ENCODE data around the gene SLC7A7. TPM values are rescaled to one million over a fixed set of nuclear protein-coding genes. Genes with fewer than 3 reads are reported as not detected.
"Not testable (repeated sequence)": the region's sequence is repeated elsewhere in the genome, so short reads cannot be mapped to it uniquely, and the experiment has no call there.

The SLC7A7 gene
- total RNA-seq, 1 experiment from 2014 or later = 7.7 TPM

DNA sequence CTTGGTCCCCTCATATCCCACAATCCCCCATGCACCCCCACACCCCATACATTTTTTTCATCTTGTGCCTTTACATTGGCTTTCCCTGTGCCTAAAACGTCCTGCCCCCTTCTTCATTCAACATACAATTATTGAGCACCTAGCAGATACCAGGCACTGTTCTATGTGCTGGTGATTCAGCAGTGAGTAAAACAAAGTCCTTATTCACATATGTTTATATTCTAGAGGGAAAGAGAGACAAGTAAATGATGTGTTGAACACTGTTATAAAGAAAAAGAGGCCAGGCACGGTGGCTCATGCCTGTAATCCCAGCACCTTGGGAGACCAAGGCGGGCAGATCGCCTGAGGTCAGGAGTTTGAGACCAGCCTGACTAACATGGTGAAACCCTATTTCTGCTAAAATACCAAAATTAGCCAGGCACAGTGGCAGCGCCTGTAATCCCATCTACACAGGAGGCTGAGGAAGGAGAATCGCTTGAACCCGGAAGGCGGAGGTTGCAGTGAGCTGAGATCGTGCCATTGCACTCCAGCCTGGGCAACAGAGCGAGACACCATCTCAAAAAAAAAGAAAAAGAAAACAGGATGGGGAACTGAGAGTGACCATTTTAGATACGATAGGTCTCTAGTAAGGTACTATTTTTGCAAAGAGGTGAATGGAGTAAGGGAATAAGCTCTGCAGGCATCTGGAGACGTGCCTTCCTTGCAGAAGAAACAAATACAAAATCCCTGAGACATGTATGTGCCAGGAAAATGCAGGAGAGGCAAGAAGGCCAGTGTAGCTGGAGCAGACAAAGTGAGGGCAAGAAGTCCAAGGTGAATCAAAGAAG, 12.2 kb downstream of the SLC7A7 start:
- DNase-seq (ENCODE audit: low read depth) = no peak
- in situ Hi-C loops (cut with HindIII; ENCODE audit: low pct_unique_long_range_greater_than_20kb, low sequenced_read_pairs) = no loop called here

DNA sequence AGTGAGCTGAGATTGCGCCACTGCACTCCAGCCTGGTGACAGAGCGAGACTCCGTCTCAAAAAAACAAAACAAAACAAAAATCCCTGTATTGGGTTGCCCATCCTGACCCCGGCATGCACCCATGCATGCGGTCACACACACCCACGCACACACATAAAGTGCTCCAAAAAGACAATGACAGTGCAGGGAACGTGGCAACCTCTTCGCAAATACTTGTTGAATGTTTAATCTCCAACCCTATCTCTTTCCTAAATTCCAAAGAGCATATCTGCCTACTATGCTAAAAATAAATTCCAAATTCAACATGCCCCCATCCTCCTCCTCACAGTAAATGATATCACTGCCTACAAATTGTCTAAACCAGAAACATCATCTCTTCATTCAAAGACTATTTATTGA, 13.5 kb downstream of the SLC7A7 start:
- in situ Hi-C loops (cut with HindIII; ENCODE audit: low pct_unique_long_range_greater_than_20kb, low sequenced_read_pairs) = no loop called here
- DNase-seq (ENCODE audit: low read depth) = no peak

DNA sequence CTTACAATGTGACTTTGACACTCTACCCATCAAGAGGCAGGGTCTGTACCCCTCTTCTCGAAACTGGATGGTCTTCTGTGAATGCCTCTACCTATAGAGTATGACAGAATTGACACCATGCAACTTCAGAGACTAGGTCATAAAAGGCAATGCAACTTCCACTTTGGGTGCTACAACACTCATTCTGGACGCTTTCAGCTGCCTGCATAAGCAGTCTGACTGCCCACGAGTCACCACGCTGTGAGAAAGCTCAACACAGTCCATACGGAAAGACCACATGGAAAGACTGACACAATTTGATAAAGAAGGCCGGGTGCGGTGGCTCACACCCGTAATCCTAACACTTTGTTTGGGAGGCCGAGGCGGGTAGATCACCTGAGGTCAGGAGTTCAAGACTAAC, 14.9 kb downstream of the SLC7A7 start:
- DNase-seq (ENCODE audit: low read depth) = no peak
- in situ Hi-C loops (cut with HindIII; ENCODE audit: low pct_unique_long_range_greater_than_20kb, low sequenced_read_pairs) = no loop called here

DNA sequence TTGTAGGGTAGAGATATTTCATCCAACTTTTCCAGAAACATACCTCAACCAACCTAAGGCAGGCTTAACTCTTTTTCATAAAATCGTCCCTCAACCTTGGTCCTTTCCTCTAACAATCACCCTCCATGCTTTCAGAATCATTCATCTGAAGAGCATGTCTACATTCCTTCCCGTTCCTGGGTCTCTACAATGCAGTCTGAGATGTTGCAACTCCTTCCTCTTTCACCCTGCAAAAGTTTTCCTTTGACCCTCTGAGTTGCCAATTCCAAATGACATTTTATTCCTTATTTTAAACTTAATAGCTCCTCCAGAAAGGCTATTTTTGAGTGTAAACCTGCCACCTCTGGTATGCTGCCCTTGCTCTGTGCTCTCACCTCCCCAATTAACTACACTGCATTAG, 16.7 kb downstream of the SLC7A7 start:
- in situ Hi-C loops (cut with HindIII; ENCODE audit: low pct_unique_long_range_greater_than_20kb, low sequenced_read_pairs) = no loop called here

DNA sequence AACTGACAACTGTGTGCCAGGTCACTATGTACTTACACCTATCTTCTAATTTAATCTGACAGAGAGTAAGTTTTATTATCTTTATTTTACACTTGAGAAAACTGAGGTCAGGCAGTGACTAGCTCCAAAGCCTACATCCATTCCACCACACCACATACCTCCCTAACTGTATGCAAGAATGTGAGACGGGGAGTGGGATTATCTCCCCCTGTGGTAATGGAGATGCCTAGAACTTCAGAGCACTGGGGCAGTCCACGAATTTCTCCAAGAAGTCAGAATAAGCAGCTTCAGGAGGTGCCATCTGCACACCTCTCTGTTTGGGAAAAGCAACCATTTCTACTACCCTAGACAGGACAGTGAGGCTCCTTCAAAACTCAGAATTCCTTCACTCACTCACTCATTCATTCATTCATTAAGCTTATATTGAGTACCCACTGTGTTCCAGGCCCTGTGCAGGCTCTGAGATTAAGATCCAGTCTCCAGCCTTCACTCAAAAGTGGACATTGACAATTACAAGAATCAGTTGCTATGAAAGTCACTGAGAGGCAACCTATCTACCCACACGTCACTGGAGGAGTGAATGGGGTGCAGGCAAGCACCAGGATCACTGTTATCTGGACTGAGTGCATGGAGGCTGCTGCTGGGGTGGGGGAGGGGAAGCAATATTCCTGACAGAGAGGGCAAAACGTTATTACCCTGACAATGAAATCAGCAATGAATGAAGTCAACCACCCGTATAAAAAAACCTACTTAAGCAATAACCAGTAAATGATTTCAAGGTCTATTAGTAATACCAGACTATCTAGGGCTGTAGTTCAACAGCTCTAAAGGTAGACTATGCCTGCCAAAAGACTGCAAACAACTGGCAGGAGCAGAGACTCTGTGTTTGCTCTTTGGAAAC, 18.0 kb downstream of the SLC7A7 start:
- in situ Hi-C loops (cut with HindIII; ENCODE audit: low pct_unique_long_range_greater_than_20kb, low sequenced_read_pairs) = no loop called here
- peak; percentile 27 for DNase-seq (ENCODE audit: low read depth)

More for the DNA sequence above, 16.7 kb downstream of the SLC7A7 start:
- DNase-seq (ENCODE audit: low read depth) = no peak

DNA sequence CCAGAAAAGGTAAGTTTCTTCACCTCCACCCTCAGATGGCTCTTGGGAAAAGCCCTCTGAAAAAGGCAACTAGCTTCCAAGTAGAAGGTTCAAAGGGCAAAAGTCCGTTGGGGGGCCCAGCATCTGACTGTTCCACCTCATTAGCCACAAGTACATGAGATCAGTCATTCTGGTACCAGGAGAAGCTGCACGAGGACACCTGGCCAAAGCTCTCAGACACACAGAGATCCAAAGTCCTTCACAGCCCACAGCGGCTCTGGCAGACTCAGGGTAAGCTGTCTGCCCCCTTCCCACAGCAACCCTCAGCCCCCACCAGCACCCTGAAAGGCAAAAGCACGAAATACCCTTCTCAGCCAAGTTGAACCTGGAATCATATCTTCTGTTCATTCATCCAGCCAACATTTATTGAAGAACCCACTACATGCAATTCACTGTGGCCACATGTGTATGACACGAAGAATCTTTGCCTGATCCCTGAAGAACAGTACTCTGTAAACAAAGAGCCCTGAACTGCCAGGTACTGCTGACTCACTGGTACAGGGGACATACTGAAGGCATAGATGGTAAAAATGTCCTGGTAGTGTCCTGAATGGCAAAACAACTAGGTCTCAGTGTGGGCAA, 19.0 kb downstream of the SLC7A7 start:
- in situ Hi-C loops (cut with HindIII; ENCODE audit: low pct_unique_long_range_greater_than_20kb, low sequenced_read_pairs) = no loop called here
- DNase-seq (ENCODE audit: low read depth) = peak; percentile 26

DNA sequence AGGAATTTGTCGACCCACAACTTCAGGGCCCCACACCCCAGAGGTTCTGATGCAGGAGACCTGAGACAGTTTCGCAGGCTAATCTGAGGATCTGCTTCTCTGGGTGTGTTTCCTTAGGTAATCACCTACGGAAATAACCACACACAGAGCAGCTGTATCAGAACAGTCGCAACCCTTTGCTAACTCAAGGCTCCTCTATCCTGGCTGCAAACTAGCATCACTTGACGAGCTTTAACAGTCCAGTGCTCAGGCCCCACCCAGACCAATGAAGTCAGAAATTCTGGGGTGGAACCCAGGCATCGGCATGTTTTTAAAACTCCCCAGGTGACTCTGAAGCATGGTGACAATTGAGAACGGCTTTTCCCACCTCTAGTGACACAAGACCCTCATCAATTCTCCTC, 20.7 kb downstream of the SLC7A7 start:
- in situ Hi-C loops (cut with HindIII; ENCODE audit: low pct_unique_long_range_greater_than_20kb, low sequenced_read_pairs) = no loop called here
- peak; percentile 21 for DNase-seq (ENCODE audit: low read depth)

DNA sequence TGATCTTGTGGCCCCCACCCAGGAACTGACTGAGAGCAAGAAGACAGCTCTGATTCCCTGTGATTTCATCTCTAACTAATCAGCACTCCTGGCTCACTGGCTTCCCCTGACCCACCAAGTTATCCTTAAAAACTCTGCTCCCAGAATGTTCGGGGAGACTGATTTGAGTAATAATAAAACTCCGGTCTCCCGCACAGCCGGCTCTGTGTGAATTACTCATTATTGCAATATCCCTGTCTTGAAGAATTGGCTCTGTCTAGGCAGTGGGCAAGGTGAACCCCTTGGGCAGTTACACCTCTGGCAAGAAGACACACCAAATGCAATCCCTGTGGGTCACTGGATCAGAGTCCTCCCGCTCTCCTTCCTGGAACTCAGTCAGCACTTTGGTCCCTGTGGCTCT, 21.3 kb downstream of the SLC7A7 start:
- DNase-seq (ENCODE audit: low read depth) = no peak
- in situ Hi-C loops (cut with HindIII; ENCODE audit: low pct_unique_long_range_greater_than_20kb, low sequenced_read_pairs) = no loop called here

DNA sequence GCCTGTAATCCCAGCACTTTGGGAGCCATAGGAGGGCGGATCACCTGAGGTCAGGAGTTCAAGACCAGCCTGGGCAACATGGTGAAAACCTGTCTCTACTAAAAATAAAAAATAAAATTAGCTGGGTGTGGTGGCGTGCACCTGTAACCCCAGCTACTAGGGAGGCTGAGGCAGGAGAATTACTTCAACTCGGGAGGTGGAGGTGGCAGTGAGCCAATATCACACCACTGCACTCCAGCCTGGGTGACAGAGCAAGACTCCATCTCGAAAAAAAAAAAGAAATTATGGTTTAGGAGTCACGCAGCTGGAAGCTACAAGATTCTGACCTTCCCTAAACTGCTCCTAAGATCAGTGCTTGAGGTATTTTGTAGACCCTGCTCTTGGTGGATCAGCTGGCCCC, 21.7 kb downstream of the SLC7A7 start:
- DNase-seq (ENCODE audit: low read depth); in situ Hi-C loops (cut with HindIII; ENCODE audit: low pct_unique_long_range_greater_than_20kb, low sequenced_read_pairs): not testable (repeated sequence)

DNA sequence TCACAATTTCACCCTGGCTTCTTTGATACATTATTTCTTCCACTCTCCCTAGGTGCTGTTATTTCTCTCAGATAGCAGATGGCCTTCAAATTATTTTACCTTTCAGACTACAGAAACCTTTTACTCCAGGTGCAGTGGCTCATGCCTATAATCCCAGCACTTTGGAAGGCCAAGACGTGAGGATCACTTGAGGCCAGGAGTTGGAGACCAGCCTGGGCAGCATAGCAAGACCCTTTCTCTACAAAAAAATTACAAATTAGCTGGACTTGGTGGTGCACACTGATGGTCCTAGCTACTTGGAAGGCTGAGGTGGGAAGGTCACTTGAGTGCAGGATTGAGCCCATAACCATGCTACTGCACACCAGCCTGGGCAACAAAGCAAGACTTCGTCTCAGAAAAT, 23.1 kb downstream of the SLC7A7 start:
- DNase-seq (ENCODE audit: low read depth) = no peak
- in situ Hi-C loops (cut with HindIII; ENCODE audit: low pct_unique_long_range_greater_than_20kb, low sequenced_read_pairs) = no loop called here

DNA sequence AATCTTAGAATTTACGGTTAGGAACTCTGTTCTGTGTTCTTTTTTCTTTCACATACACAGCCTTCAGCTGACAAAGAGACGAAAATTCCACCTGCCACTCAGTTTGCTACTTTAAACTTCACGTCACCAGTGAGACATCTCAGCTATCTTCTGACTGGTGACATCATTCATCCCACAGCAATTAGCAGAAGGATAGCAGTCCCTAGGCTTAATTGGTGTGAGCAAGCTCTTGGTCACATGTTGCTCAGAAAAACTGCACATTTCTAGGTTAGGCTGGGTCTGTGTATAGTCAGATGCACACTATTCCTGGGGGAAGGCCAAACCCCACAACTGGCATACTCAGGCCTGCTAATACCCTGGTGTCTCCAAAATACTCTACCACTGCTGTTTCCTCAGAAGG, 23.9 kb downstream of the SLC7A7 start:
- peak; percentile 36 for DNase-seq (ENCODE audit: low read depth)

DNA sequence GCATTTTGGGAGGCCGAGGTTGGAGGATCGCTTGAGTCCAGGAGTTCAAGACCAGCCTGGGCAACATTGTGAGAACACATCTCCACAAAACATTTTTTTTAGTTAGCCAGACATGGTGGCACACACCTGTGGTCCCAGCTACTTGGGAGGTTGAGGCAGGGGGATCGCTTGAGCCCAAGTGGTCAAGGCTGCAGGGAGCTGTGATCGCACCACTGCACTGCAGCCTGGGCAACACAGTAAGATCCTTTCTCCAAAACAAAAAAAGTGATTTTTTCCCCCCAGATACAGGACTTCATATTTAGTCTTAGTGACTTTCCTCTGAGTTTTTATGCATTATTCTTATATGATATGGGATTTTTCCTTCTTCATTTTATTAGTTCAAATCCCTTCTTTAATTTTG, 28.6 kb downstream of the SLC7A7 start:
- in situ Hi-C loops (cut with HindIII; ENCODE audit: low pct_unique_long_range_greater_than_20kb, low sequenced_read_pairs) = no loop called here
- no peak for DNase-seq (ENCODE audit: low read depth)

More for the DNA sequence above, 23.9 kb downstream of the SLC7A7 start:
- in situ Hi-C loops (cut with HindIII; ENCODE audit: low pct_unique_long_range_greater_than_20kb, low sequenced_read_pairs) = no loop called here

DNA sequence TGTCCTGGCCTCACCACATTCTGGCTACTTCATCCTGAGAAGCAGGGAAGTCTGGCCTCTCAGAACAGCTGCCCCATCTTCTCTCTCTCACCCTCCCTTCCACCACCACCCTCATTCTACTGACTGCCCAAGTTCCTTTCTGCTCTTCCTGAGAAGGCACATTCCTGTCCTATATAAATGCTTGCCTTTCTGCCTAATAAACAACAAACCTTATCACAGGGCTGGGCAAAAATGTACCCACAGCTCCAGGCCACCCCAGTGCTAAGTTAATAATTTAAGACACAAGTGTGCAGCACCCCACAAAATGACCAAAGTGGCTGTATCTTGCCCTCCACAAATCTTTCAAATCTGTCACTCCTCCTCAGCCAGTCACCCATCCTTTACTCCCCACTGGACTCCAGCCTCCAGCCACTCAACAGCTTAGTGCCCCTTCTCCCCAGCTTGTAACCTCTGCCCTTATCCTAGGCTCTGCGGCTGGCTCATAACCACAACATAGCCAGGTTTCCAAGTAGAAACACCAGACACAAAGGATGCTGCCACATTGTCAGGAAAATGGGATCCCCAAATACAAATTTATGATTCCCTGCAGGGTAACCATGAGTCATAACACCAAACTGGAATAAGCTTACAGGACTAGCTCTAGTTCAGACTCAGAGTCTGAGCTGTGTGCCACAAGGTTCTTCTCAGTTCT, 33.8 kb downstream of the SLC7A7 start:
- DNase-seq (ENCODE audit: low read depth) = no peak

DNA sequence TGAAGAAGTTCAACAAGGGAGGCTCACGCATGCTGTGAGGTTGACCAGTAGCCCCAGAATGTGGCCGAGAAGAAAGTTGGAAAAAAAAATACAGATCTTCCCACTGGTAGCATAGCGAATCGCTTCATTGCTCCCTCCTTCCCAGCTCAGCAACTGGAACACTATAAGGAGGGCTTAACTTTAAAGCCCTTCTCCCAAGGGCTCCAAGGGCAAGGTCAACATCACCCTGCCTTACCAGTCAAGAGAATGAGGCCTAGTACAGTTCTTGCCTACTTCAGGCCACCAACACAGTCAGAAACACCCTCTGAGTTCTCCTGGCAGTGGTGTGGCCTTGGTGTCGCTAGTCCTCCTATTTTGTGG, 34.3 kb downstream of the SLC7A7 start:
- in situ Hi-C loops (cut with HindIII; ENCODE audit: low pct_unique_long_range_greater_than_20kb, low sequenced_read_pairs) = no loop called here
- no peak for DNase-seq (ENCODE audit: low read depth)

More for the DNA sequence above, 33.8 kb downstream of the SLC7A7 start:
- in situ Hi-C loops (cut with HindIII; ENCODE audit: low pct_unique_long_range_greater_than_20kb, low sequenced_read_pairs) = no loop called here

DNA sequence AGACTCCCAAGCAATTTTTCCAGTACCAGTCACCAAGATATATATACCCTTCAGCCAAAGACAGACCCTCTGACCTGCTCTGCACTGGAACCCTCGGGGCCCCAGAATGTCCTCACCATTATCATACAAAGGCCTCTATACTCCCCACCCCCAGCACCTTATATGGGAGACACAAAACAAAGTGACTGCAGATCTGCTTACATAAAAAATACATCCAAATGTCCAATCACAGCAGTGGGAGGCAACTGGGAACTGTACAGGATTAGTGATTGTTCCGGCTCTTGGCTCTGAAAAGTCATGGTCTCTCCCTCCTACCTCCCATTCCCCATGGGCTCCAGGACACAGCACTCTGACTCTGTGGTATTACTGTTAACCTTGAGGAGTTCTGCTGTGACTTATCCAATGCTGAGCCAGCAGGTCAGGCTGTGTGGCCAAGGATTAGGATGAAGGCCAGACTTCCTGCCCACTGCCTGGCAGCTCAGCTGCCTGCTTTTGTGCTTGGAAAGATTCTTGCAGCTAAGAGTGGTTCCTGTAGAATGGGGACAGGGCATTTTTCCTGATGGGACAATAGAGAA, 35.0 kb downstream of the SLC7A7 start:
- DNase-seq (ENCODE audit: low read depth) = peak; percentile 32
- in situ Hi-C loops (cut with HindIII; ENCODE audit: low pct_unique_long_range_greater_than_20kb, low sequenced_read_pairs) = no loop called here

DNA sequence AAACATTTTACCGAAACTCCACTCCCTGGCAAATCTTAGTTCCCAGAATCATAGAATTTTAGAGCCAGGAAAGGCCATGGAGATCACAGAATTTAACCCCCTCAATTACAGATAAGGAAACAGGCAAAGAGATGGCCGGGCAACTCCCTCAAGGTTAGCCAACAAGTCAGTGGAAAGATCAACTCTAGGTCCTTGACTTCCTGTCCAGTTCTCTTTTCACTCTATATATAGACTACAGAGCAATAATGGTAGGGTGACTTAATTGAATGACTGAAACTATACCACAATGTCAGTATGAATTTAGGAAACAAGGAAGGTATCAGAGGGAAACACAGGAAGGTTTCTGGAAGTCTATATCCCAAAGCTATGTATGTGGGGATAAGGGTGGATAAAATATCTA, 37.2 kb downstream of the SLC7A7 start:
- DNase-seq (ENCODE audit: low read depth) = no peak
- in situ Hi-C loops (cut with HindIII; ENCODE audit: low pct_unique_long_range_greater_than_20kb, low sequenced_read_pairs) = no loop called here

DNA sequence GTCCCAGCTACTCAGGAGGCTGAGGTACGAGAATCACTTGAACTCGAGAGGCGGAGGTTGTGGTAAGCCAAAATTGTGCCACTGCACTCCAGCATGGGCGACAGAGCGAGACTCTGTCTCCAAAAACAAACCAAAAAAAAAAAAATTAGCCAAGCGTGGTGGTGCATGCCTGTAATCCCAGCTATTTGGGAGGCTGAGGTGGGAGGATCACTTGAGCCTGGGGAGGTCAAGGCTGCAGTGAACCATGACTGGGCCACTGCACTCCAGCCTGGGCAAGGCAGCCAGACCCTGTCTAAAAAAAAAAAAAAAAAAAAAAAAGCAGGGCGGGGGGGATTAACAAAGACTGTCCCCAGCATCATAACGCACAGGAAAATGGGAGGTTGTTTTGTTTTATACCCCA, 38.4 kb downstream of the SLC7A7 start:
- DNase-seq (ENCODE audit: low read depth); in situ Hi-C loops (cut with HindIII; ENCODE audit: low pct_unique_long_range_greater_than_20kb, low sequenced_read_pairs): not testable (repeated sequence)

DNA sequence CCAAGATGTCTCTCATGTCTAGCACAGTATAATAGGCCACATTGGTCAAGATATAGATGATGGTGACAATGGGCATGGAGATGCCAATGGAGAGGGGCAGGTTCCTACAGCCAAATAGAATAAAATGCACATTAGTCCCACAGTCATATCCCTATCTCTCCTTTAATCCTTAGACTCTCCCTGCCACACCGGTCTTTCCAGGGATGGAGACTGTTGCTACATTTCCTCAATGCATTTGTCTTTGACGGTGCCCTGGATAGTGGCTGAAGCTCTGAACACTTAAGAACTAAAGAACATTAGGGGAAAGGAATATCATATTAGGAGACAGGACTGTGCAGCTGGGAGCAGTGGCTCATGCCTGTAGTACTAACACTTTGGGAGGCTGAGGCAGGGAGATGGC, 39.0 kb downstream of the SLC7A7 start:
- in situ Hi-C loops (cut with HindIII; ENCODE audit: low pct_unique_long_range_greater_than_20kb, low sequenced_read_pairs) = no loop called here
- no peak for DNase-seq (ENCODE audit: low read depth)
